Coronary artery (tissue), 2 donors: ENCODE data around the gene MAGI1.

Experiments used
- DNase-seq: peaks from one replicate; pipeline ENCODE4 v3.0.0-alpha.2; 2017; ENCODE audit warnings: low spot score
- H3K27ac ChIP-seq, 2 donors: fragments of 200-600 bp; sonication (generic); one replicate each; pipeline ENCODE4 v1.5.1; 2016 to 2019
- H3K4me3 ChIP-seq: fragments of 200-600 bp; sonication (generic); 2 replicates; pipeline ENCODE4 v1.5.1; 2016; ENCODE audit warnings: mild to moderate bottlenecking, moderate library complexity
- TF ChIP-seq, protein P1 (sequence below): fragments of 200-600 bp; sonication (generic); IDR thresholded peaks from one replicate; pipeline ENCODE4 v1.5.1; 2019; ENCODE audit warnings: antibody characterized with exemption

MAGI1 gene

DNA sequence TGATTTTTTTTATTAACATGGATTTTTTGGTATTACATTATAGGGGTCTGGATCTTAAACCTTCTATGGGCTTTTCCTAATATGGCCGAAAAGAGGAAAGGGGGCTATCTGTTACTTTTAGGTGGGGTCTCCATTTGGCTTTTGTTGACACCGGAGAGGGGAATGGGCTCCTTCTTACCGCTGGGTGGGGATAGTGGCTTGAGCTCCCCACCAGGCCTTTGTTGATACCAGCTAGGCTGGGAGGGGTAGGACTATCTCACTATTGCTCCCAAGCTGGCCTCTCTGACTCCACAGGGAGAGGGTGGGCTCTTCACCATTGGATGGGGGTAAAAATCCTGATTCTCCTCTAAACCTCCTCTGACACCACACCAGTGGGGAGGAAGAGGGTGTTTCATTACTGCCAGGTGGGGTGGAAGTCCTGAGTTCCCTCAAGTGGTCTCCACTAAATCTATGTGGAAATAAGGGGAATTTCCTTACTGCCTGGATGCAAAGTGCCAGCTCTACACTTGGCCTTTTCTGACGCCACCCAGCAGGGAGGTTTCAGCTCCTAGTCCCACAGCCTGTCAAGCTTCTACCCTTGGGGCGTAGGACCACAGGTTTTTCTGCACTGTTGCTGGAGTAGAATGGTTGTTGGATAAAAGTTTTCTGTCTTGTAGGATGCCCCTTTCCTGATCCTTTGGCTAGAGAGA, 572.3 kb downstream of the MAGI1 start:
- no peak for DNase-seq
- H3K27ac ChIP-seq, result no peak overlapping the region
- no peak overlapping the region for H3K4me3 ChIP-seq
- TF ChIP-seq, protein P1, sequence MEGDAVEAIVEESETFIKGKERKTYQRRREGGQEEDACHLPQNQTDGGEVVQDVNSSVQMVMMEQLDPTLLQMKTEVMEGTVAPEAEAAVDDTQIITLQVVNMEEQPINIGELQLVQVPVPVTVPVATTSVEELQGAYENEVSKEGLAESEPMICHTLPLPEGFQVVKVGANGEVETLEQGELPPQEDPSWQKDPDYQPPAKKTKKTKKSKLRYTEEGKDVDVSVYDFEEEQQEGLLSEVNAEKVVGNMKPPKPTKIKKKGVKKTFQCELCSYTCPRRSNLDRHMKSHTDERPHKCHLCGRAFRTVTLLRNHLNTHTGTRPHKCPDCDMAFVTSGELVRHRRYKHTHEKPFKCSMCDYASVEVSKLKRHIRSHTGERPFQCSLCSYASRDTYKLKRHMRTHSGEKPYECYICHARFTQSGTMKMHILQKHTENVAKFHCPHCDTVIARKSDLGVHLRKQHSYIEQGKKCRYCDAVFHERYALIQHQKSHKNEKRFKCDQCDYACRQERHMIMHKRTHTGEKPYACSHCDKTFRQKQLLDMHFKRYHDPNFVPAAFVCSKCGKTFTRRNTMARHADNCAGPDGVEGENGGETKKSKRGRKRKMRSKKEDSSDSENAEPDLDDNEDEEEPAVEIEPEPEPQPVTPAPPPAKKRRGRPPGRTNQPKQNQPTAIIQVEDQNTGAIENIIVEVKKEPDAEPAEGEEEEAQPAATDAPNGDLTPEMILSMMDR, result no peak

GRCh38 chr3:65449841-65450428, 588.8 kb downstream of the MAGI1 start:
- H3K27ac ChIP-seq, result no peak overlapping the region
- TF ChIP-seq, protein P1, result no peak

DNA sequence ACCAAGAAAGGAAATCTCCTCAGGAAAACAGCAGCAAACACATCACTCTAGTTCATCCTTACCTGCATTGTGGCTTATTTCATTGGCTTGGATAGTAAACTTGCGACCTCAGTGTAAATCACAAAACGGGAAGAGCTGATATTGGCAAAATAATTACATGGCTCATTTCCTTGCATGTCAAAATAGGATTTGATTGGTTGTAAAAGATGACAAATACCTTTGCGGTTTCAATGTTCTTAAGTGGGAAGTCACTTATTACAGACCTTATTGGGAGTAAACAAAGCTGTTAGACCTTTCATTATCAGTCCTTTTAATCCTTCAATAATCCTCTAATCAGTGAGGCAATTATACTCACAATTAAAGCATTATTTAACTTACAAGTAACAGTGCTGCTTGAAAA, 590.6 kb downstream of the MAGI1 start:
- TF ChIP-seq, protein P1, result no peak
- no peak overlapping the region for H3K4me3 ChIP-seq
- H3K27ac ChIP-seq, result no peak overlapping the region
- no peak for DNase-seq

More at GRCh38 chr3:65449841-65450428, 588.8 kb downstream of the MAGI1 start:
- no peak overlapping the region for H3K4me3 ChIP-seq
- no peak for DNase-seq

DNA sequence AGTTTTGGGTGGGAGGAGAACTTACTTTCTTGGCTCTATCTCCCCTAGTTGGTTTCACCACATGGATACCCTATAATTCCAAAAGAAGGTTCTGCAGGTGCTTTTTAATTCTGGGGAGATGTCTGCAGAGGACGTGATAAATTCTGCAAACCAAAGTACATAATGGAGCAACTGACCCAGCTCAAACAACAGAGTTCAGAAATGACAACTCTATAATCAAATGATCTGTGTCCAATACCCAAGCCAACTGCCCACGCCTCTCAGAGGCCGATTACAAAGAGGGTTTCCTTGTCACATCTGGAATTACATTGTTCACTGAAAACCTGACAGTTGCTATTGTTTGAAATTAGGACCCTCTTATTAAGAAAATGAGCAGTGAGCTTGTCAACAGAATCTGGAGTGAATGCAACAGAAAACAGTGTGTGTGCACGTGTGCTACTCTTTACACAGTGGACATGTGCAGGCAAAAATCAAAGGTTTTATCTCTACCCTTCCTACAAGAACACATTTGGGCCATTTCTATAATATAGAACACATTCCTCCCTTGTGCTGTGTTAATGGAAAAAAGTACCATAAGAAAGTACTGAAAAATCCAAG, 593.0 kb downstream of the MAGI1 start:
- no peak overlapping the region for H3K4me3 ChIP-seq
- DNase-seq, result no peak
- H3K27ac ChIP-seq, result no peak overlapping the region
- TF ChIP-seq, protein P1, result no peak

DNA sequence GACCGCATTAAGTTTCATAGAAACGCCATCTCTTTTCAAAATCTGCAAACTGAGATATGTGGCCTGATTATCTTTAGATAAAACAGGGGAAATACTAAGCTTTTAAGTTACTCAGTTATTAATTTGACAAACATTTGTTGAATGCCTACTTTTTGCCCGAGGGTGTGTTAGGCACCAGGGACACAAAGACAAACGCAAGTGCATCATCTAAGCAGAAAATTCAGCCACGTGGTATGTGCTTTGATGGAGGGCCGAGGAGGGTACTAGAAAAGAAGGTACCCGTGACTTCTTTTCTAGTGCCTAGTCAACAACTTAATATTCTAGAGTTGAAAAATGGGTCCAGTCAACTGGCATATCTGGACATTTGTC, 594.3 kb downstream of the MAGI1 start:
- no peak overlapping the region for H3K27ac ChIP-seq
- no peak overlapping the region for H3K4me3 ChIP-seq
- no peak for DNase-seq
- TF ChIP-seq, protein P1, result no peak

- no peak for DNase-seq
- TF ChIP-seq, protein P1, result no peak
- no peak overlapping the region for H3K4me3 ChIP-seq
- no peak overlapping the region for H3K27ac ChIP-seq
Measured at GRCh38 chr3:65443739-65444446, 594.8 kb downstream of the MAGI1 start.
